Psoas muscle (tissue), 8 donors: ENCODE measurements around the gene VSIG2. TPM values are rescaled to one million over a fixed set of nuclear protein-coding genes. Genes with fewer than 3 reads are reported as not detected.

ENCODE experiments used
- ATAC-seq, 4 donors: fragments of 200-7000 bp; cut with Tn5 transposase; one replicate each; pipeline ENCODE4 v1.9.1; 2020; ENCODE audit warnings: moderate library complexity in 3 of 4, mild to moderate bottlenecking in 2 of 4
- DNase-seq, 2 donors: peaks; one replicate each; pipeline ENCODE4 v3.0.0-alpha.2; 2020
- H3K27ac ChIP-seq: fragments of 200-600 bp; one replicate; pipeline ENCODE4 v1.8.0; 2022
- H3K27me3 ChIP-seq, 3 donors: fragments of 200-600 bp in 1 of 3; one replicate each; pipeline versions ENCODE4 v1.6.1 to v1.8.0; 2013 to 2022; ENCODE audit warnings: low read length in 2 of 3, mild to moderate bottlenecking in 2 of 3, moderate library complexity in 1 of 3; ENCODE audit not compliant: insufficient read depth in 3 of 3
- H3K36me3 ChIP-seq, 2 donors: fragments of 200-600 bp in 1 of 2; one replicate each; pipeline versions ENCODE4 v1.6.1 to v1.8.0; 2013 to 2022; ENCODE audit warnings: low read depth in 1 of 2, mild to moderate bottlenecking in 1 of 2, moderate library complexity in 1 of 2; ENCODE audit not compliant: insufficient read depth in 1 of 2
- H3K4me1 ChIP-seq: fragments of 200-600 bp; one replicate; pipeline ENCODE4 v1.8.0; 2022
- H3K4me3 ChIP-seq: fragments of 200-600 bp; one replicate; pipeline ENCODE4 v1.8.0; 2022; ENCODE audit warnings: mild to moderate bottlenecking
- H3K9me3 ChIP-seq: fragments of 200-600 bp; one replicate; pipeline ENCODE4 v1.8.0; 2022
- CTCF ChIP-seq: fragments of 200-600 bp; IDR thresholded peaks from one replicate; pipeline ENCODE4 v1.8.0; 2022; ENCODE audit warnings: antibody characterized with exemption
- WGBS, 3 donors: extraction: QIAGEN DNeasy Blood & Tissue Kit; methylation state at CpG; one replicate each; pipeline versions ENCODE4 v1.1.6 to v1.1.7; 2013; 5-methylcytosine and 5-hydroxymethylcytosine counted together
- intact Hi-C, 2 donors: fragments of 100-400 bp; cut with DNase I; formaldehyde crosslinking; loops; one replicate each; pipeline versions ENCODE4 v1.11.0 to v1.14.2; 2022
- polyA plus RNA-seq, 3 donors: library from polyadenylated mRNA; stranded (reverse); fragments of 200-250 nt; gene quantifications; one replicate each; pipeline ENCODE4 v1.2.3, GENCODE V29; 2013
- total RNA-seq, 4 donors: library from RNA; stranded (reverse); fragmentation: NEBNext Ultra II Directional in 2 of 4; extraction: Animal tissue kit (Norgen Biotek cat#: 25700) in 2 of 4; gene quantifications; one replicate each; pipeline versions ENCODE4 v1.2.1 to v1.2.4, GENCODE V29; 2021 to 2023
- donor health status: healthy with polysubstance abuse.
- donor health status: DM: no; HTN: no; CAD: no; lungs with moderate emphysema.
- donor health status: Bipolar disorder and iron deficiency.
- donor health status: healthy.
- donor health status: DM: yes; HTN: yes; CAD: no.
- donor health status: DM: no; HTN: no; CAD: no.
- donor health status: DM: no; HTN: no; CAD: no.
- donor health status: DM: yes; HTN: yes; CAD: no.

Gene VSIG2
- total and polyA plus RNA-seq, 7 donors, result 0.15 to 0.58 (median 0.36) TPM

- TF ChIP-seq CTCF, result no peak
- intact Hi-C loops, result no loop called here
- Histone ChIP-seq H3K36me3 (peaks cover 0 to 6% of the 10 kb centered on the region in 2 donors), H3K9me3 (no peaks in the 10 kb centered on the region), H3K27me3 (peaks cover 0 to 43% (median 13%) of the 10 kb centered on the region in 3 donors), H3K27ac (no peak overlapping the region), H3K4me1 (peaks cover 7% of the 10 kb centered on the region), H3K4me3 (no peak overlapping the region)
- ATAC-seq (no peak), DNase-seq (no peak)
- 40 to 59% (median 42%) methylated on average over 11 of the region's 11 CpGs for WGBS, 3 donors
Observed at GRCh38 chr11:124751391-124751740, 689 bp downstream of the VSIG2 start.

- ATAC-seq (no peak), DNase-seq (no peak)
- Histone ChIP-seq H3K4me1 (peaks cover 12% of the 10 kb centered on the region), H3K9me3 (no peaks in the 10 kb centered on the region), H3K4me3 (no peak overlapping the region), H3K27me3 (peaks cover 0 to 57% (median 20%) of the 10 kb centered on the region in 3 donors), H3K36me3 (peaks cover 0 to 6% of the 10 kb centered on the region in 2 donors), H3K27ac (no peak overlapping the region)
- WGBS, 3 donors, result 62 to 76% (median 72%) methylated on average over 1 of the region's 1 CpG
- TF ChIP-seq CTCF, result no peak
- intact Hi-C loops, result no loop called here
Observed at GRCh38 chr11:124749912-124750311, 2.1 kb downstream of the VSIG2 start.

GRCh38 chr11:124748481-124749343 is 3.3 kb downstream of the VSIG2 start:
- Histone ChIP-seq H3K9me3 (no peaks in the 10 kb centered on the region), H3K4me3 (no peak overlapping the region), H3K27ac (no peak overlapping the region), H3K36me3 (peaks cover 0 to 6% of the 10 kb centered on the region in 2 donors), H3K27me3 (peaks cover 0 to 69% (median 21%) of the 10 kb centered on the region in 3 donors), H3K4me1 (peaks cover 12% of the 10 kb centered on the region)
- intact Hi-C loops, result no loop called here
- 38 to 44% (median 41%) methylated on average over 12 of the region's 12 CpGs for WGBS, 3 donors
- DNase-seq, result no peak
- TF ChIP-seq CTCF, result no peak
- peak in 1 of 4 donors; percentile 29 for ATAC-seq

- peaks cover 12% of the 10 kb centered on the region for H3K4me1 ChIP-seq
- WGBS, 3 donors, result 44 to 57% (median 54%) methylated on average over 7 of the region's 7 CpGs
Observed at GRCh38 chr11:124748100-124748418, 4.0 kb downstream of the VSIG2 start.

More at GRCh38 chr11:124748100-124748418, 4.0 kb downstream of the VSIG2 start:
- DNase-seq, result no peak
- intact Hi-C loops, result no loop called here
- peaks cover 0 to 72% (median 21%) of the 10 kb centered on the region in 3 donors for H3K27me3 ChIP-seq
- no peak for ATAC-seq
- no peak for TF ChIP-seq CTCF
- no peak overlapping the region for H3K27ac ChIP-seq
- H3K9me3 ChIP-seq, result no peaks in the 10 kb centered on the region
- no peak overlapping the region for H3K4me3 ChIP-seq
- H3K36me3 ChIP-seq, result peaks cover 0 to under 1% of the 10 kb centered on the region in 2 donors
